ENCODE data around the gene ASPSCR1.

DNA sequence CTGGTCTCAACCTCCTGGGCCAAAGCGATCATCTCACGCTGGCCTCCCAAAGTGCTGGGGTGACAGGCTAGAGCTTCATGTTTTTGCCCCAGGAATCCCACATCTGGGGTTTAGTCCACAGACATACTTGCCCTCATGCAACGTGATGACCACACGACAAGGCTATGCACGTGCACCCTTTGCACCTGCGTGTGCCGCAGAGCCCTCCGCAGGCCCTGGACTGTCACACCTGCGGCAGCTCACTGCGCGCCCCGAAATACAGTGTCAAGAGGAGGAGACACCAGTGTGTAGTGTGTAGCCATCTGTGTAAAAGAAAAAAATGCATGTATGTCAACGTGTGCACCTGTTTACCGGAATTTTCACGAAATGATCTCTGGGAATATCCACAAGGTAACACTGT is 26.9 kb upstream of the ASPSCR1 start:
- TF ChIP-seq, protein P1, sequence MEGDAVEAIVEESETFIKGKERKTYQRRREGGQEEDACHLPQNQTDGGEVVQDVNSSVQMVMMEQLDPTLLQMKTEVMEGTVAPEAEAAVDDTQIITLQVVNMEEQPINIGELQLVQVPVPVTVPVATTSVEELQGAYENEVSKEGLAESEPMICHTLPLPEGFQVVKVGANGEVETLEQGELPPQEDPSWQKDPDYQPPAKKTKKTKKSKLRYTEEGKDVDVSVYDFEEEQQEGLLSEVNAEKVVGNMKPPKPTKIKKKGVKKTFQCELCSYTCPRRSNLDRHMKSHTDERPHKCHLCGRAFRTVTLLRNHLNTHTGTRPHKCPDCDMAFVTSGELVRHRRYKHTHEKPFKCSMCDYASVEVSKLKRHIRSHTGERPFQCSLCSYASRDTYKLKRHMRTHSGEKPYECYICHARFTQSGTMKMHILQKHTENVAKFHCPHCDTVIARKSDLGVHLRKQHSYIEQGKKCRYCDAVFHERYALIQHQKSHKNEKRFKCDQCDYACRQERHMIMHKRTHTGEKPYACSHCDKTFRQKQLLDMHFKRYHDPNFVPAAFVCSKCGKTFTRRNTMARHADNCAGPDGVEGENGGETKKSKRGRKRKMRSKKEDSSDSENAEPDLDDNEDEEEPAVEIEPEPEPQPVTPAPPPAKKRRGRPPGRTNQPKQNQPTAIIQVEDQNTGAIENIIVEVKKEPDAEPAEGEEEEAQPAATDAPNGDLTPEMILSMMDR (IDR thresholded peaks at IDR 0.05 in 4 of 5, conservative IDR thresholded peaks at IDR 0.05 in 1 of 5) = no peak
- TF ChIP-seq POLR2A (IDR thresholded peaks at IDR 0.05) = no peak
